NT2/D1 (cell line): Measurements from ENCODE around the gene ROR1.
"Not testable (repeated sequence)": the region's sequence is repeated elsewhere in the genome, so short reads cannot be mapped to it uniquely, and the experiment has no call there.

Experiments used
- DNase-seq: peaks from one replicate; pipeline ENCODE4 v3.0.0-alpha.2; 2011; ENCODE audit warnings: low read depth, low spot score
- H3K27me3 ChIP-seq: 2 replicates; pipeline ENCODE4 v1.6.0; 2011; ENCODE audit warnings: mild to moderate bottlenecking; ENCODE audit not compliant: insufficient read length, insufficient read depth
- H3K36me3 ChIP-seq: 2 replicates; pipeline ENCODE4 v1.6.1; 2011; ENCODE audit warnings: mild to moderate bottlenecking, low read length, mixed read lengths; ENCODE audit not compliant: insufficient read depth, insufficient read length
- H3K4me1 ChIP-seq: 2 replicates; pipeline ENCODE4 v1.5.1; 2011; ENCODE audit not compliant: insufficient read depth, insufficient read length
- H3K4me3 ChIP-seq: 2 replicates; pipeline ENCODE4 v1.5.1; 2011; ENCODE audit warnings: low read depth; ENCODE audit not compliant: insufficient read length
- H3K9ac ChIP-seq: 2 replicates; pipeline ENCODE4 v1.6.0; 2011; ENCODE audit warnings: low read depth; ENCODE audit not compliant: insufficient read length
- H3K9me3 ChIP-seq: 2 replicates; pipeline ENCODE4 v1.5.1; 2011; ENCODE audit warnings: mild to moderate bottlenecking, low read length; ENCODE audit not compliant: insufficient read depth
- SUZ12 ChIP-seq: IDR thresholded peaks from 2 replicates; pipeline ENCODE4 v1.6.1; 2011; ENCODE audit not compliant: insufficient read length, insufficient read depth; ENCODE audit errors: extremely low read depth
- YY1 ChIP-seq: IDR thresholded peaks from 2 replicates; pipeline ENCODE4 v1.6.1; 2011; ENCODE audit not compliant: insufficient read length, insufficient read depth
- ZNF274 ChIP-seq: IDR thresholded peaks from 2 replicates; pipeline ENCODE4 v1.6.1; 2011; ENCODE audit warnings: mild to moderate bottlenecking, low read depth, low read length

ROR1 gene

GRCh38 chr1:64098846-64099582 is 325.2 kb downstream of the ROR1 start:
- no peak for DNase-seq
- no peaks in the 10 kb centered on the region for H3K36me3 ChIP-seq
- no peaks in the 10 kb centered on the region for H3K27me3 ChIP-seq
- no peak overlapping the region for H3K9ac ChIP-seq
- TF ChIP-seq ZNF274 (no peak), SUZ12 (no peak), YY1 (no peak)
- no peak overlapping the region for H3K4me3 ChIP-seq
- no peaks in the 10 kb centered on the region for H3K9me3 ChIP-seq
- H3K4me1 ChIP-seq, result no peaks in the 10 kb centered on the region

GRCh38 chr1:64100791-64101190 is 327.0 kb downstream of the ROR1 start:
- Histone ChIP-seq H3K9me3 (no peaks in the 10 kb centered on the region), H3K36me3 (no peaks in the 10 kb centered on the region), H3K4me1 (no peaks in the 10 kb centered on the region), H3K27me3 (no peaks in the 10 kb centered on the region), H3K4me3 (no peak overlapping the region), H3K9ac (no peak overlapping the region)
- no peak for DNase-seq
- TF ChIP-seq ZNF274 (no peak), SUZ12 (no peak), YY1 (no peak)

GRCh38 chr1:64104585-64104984 is 330.8 kb downstream of the ROR1 start:
- H3K36me3 ChIP-seq, H3K9me3 ChIP-seq, H3K27me3 ChIP-seq, DNase-seq, H3K4me1 ChIP-seq, H3K9ac ChIP-seq, H3K4me3 ChIP-seq: not testable (repeated sequence)

- H3K9me3 ChIP-seq, result no peaks in the 10 kb centered on the region
- no peaks in the 10 kb centered on the region for H3K4me1 ChIP-seq
- TF ChIP-seq ZNF274 (no peak), SUZ12 (no peak), YY1 (no peak)
- no peaks in the 10 kb centered on the region for H3K36me3 ChIP-seq
- H3K9ac ChIP-seq, result no peak overlapping the region
- no peaks in the 10 kb centered on the region for H3K27me3 ChIP-seq
- DNase-seq, result no peak
- no peak overlapping the region for H3K4me3 ChIP-seq
Observed at GRCh38 chr1:64107118-64107519, 333.3 kb downstream of the ROR1 start.

GRCh38 chr1:64107632-64108031 is 333.8 kb downstream of the ROR1 start:
- Histone ChIP-seq H3K9me3 (no peaks in the 10 kb centered on the region), H3K4me1 (no peaks in the 10 kb centered on the region), H3K36me3 (no peaks in the 10 kb centered on the region), H3K27me3 (no peaks in the 10 kb centered on the region), H3K4me3 (no peak overlapping the region), H3K9ac (no peak overlapping the region)
- DNase-seq, result no peak
- TF ChIP-seq YY1 (no peak), ZNF274 (no peak), SUZ12 (no peak)

GRCh38 chr1:64110924-64111777 is 337.3 kb downstream of the ROR1 start:
- Histone ChIP-seq H3K27me3 (no peaks in the 10 kb centered on the region), H3K9ac (no peak overlapping the region), H3K36me3 (no peaks in the 10 kb centered on the region), H3K9me3 (no peaks in the 10 kb centered on the region), H3K4me3 (no peak overlapping the region), H3K4me1 (no peaks in the 10 kb centered on the region)
- no peak for DNase-seq
- TF ChIP-seq SUZ12 (no peak), ZNF274 (no peak), YY1 (no peak)

- H3K27me3 ChIP-seq, result no peaks in the 10 kb centered on the region
- H3K4me1 ChIP-seq, result no peaks in the 10 kb centered on the region
- no peak overlapping the region for H3K9ac ChIP-seq
- no peak overlapping the region for H3K4me3 ChIP-seq
- no peaks in the 10 kb centered on the region for H3K9me3 ChIP-seq
- no peak for DNase-seq
- no peaks in the 10 kb centered on the region for H3K36me3 ChIP-seq
- TF ChIP-seq SUZ12 (no peak), YY1 (no peak), ZNF274 (no peak)
Observed at GRCh38 chr1:64111787-64112186, 338.0 kb downstream of the ROR1 start.
